Spleen (tissue), 13 donors: ENCODE data around the gene ZYG11B. TPM values are rescaled to one million over a fixed set of nuclear protein-coding genes. Genes with fewer than 3 reads are reported as not detected.
A peak's percentile ranks its signal among the peaks of the same experiment; 100 is the strongest.

Experiments used
- DNase-seq: peaks from one replicate; pipeline ENCODE4 v3.0.0-alpha.2; 2020
- H3K27ac ChIP-seq, 8 donors: fragments of 200-600 bp; sonication (generic) in 7 of 8; 1 replicate in 4 of 8; 2 replicates in 4 of 8; pipeline versions ENCODE4 v1.5.0 to v1.8.0; 2016 to 2021; ENCODE audit warnings: inconsistent platforms in 4 of 8, mild to moderate bottlenecking in 4 of 8, moderate library complexity in 1 of 8
- H3K27me3 ChIP-seq, 7 donors: fragments of 200-600 bp; sonication (generic) in 6 of 7; replicated peaks in 1 of 7; 1 replicate in 4 of 7; 2 replicates in 3 of 7; pipeline versions ENCODE4 v1.5.0 to v1.8.0; 2016 to 2021; ENCODE audit warnings: inconsistent platforms in 3 of 7, mild to moderate bottlenecking in 1 of 7
- H3K36me3 ChIP-seq, 6 donors: fragments of 200-600 bp; sonication (generic) in 5 of 6; 1 replicate in 4 of 6; 2 replicates in 2 of 6; pipeline versions ENCODE4 v1.5.0 to v1.8.0; 2016 to 2021; ENCODE audit warnings: inconsistent platforms in 2 of 6
- H3K4me1 ChIP-seq, 6 donors: fragments of 200-600 bp; sonication (generic) in 5 of 6; 1 replicate in 3 of 6; 2 replicates in 3 of 6; pipeline versions ENCODE4 v1.5.0 to v1.8.0; 2016 to 2021; ENCODE audit warnings: inconsistent platforms in 3 of 6
- H3K4me3 ChIP-seq, 8 donors: fragments of 200-600 bp; sonication (generic) in 7 of 8; 1 replicate in 4 of 8; 2 replicates in 4 of 8; pipeline versions ENCODE4 v1.5.0 to v1.8.0; 2016 to 2021; ENCODE audit warnings: inconsistent platforms in 4 of 8, mild to moderate bottlenecking in 4 of 8, moderate library complexity in 2 of 8
- H3K9me3 ChIP-seq, 8 donors: fragments of 200-600 bp; sonication (generic) in 7 of 8; 1 replicate in 4 of 8; 2 replicates in 4 of 8; pipeline versions ENCODE4 v1.5.0 to v1.8.0; 2016 to 2021; ENCODE audit warnings: inconsistent platforms in 4 of 8
- CTCF ChIP-seq, 11 experiments: fragments of 200-600 bp in 7 of 11; fragments of 450-650 bp in 4 of 11; sonication (generic) in 4 of 11; IDR thresholded peaks in 8 of 11; conservative IDR thresholded peaks in 3 of 11; 1 replicate in 7 of 11; 2 replicates in 4 of 11; pipeline versions ENCODE4 v1.4.0 to v1.8.0; 2016 to 2021; ENCODE audit warnings: antibody characterized with exemption in 11 of 11, inconsistent platforms in 4 of 11, mild to moderate bottlenecking in 1 of 11
- POLR2A ChIP-seq, 3 donors: fragments of 450-650 bp; IDR thresholded peaks; one replicate each; pipeline ENCODE4 v1.5.1; 2017; ENCODE audit warnings: antibody characterized with exemption in 3 of 3, mild to moderate bottlenecking in 1 of 3
- POLR2AphosphoS5 ChIP-seq, 3 donors: sonication (generic); formaldehyde crosslinking; IDR thresholded peaks; one replicate each; pipeline ENCODE4 v1.5.1; 2017; ENCODE audit warnings: antibody characterized with exemption in 3 of 3
- WGBS, 5 donors: extraction: QIAGEN DNeasy Blood & Tissue Kit in 3 of 5; methylation state at CpG; one replicate each; pipeline versions ENCODE4 v1.1.5 to v1.1.7; 2013 to 2018; 5-methylcytosine and 5-hydroxymethylcytosine counted together
- intact Hi-C: fragments of 100-400 bp; cut with DNase I; formaldehyde crosslinking; loops from one replicate; pipeline ENCODE4 v1.15.0; 2023; ENCODE audit warnings: low total_unique reads
- long read RNA-seq, 2 donors: transcript quantifications; one replicate each; lab custom pipeline, GENCODE V29; 2026
- polyA plus RNA-seq, 3 donors: library from polyadenylated mRNA; stranded (reverse); fragments of 200-250 nt; gene quantifications; one replicate each; pipeline ENCODE4 v1.2.1, GENCODE V29; 2013
- total RNA-seq, 7 donors: library from RNA; depleted of rRNA in 3 of 7; stranded (reverse); fragments of >200 nt in 3 of 7; fragmentation: NEBNext Ultra II Directional in 4 of 7; extraction: Animal tissue kit (Norgen Biotek cat#: 25700) in 4 of 7; gene quantifications; one replicate each; pipeline versions ENCODE4 v1.1.0 to v1.2.1, GENCODE V29; 2016 to 2021
- donor health status: healthy with polysubstance abuse.
- donor health status: DM: no; HTN: no; CAD: no; lungs with moderate emphysema.
- donor health status: DM: no; HTN: no; CAD: no.
- donor health status: Bipolar disorder and iron deficiency.
- donor health status: healthy.
- donor health status: DM: no; HTN: no; CAD: no.
- donor health status: DM: yes; HTN: yes; CAD: no.

Gene ZYG11B
- total RNA-seq: 10 to 100 TPM; 18.2 to 35.5 (median 26.0) TPM
- 1 to 10 TPM; 3.0 to 5.0 (median 3.4) TPM for polyA plus RNA-seq
- long read RNA-seq, donor 1, full-length matches to known transcripts: 2 of 2 reads
- long read RNA-seq, donor 1, partial matches to known transcripts: 0 of 2 reads
- long read RNA-seq, donor 1, other reads (novel, unspliced or antisense): 0 of 2 reads
- long read RNA-seq, donor 2, partial matches to known transcripts: 0 of 5 reads
- long read RNA-seq, donor 2, other reads (novel, unspliced or antisense): 5 of 5 reads

- Histone ChIP-seq H3K27me3 (no peaks in the 10 kb centered on the region), H3K4me1 (peaks cover 9 to 36% (median 28%) of the 10 kb centered on the region in 6 donors), H3K27ac (peak within 1 kb of the TSS; percentile 68 to 95 (median 89)), H3K36me3 (peaks cover 0 to 5% (median 0%) of the 10 kb centered on the region in 6 donors), H3K4me3 (peak within 1 kb of the TSS; percentile 67 to 98 (median 81)), H3K9me3 (no peaks in the 10 kb centered on the region)
- peak; percentile 98 for DNase-seq
- intact Hi-C loops: no loop called here
- TF ChIP-seq POLR2A (IDR thresholded peaks at IDR 0.05): peak in 1 of 3 donors; percentile 26
- TF ChIP-seq POLR2AphosphoS5 (IDR thresholded peaks at IDR 0.05): peak; percentile 79 to 91 (median 83)
- TF ChIP-seq CTCF (IDR thresholded peaks at IDR 0.05 in 8 of 11, conservative IDR thresholded peaks at IDR 0.05 in 3 of 11): peak in 2 of 11 experiments; percentile 21 to 26
- 0 to 1% (median 0%) methylated on average over 32 to 59 of the region's 59 CpGs for WGBS, 5 donors
These were observed at the start of gene ZYG11B for GRCh38 chr1:52726265-52727113. Gene ZYG11B (plus strand): TSS chr1:52726453. CDS start chr1:52726654, 201 bp downstream.

DNA sequence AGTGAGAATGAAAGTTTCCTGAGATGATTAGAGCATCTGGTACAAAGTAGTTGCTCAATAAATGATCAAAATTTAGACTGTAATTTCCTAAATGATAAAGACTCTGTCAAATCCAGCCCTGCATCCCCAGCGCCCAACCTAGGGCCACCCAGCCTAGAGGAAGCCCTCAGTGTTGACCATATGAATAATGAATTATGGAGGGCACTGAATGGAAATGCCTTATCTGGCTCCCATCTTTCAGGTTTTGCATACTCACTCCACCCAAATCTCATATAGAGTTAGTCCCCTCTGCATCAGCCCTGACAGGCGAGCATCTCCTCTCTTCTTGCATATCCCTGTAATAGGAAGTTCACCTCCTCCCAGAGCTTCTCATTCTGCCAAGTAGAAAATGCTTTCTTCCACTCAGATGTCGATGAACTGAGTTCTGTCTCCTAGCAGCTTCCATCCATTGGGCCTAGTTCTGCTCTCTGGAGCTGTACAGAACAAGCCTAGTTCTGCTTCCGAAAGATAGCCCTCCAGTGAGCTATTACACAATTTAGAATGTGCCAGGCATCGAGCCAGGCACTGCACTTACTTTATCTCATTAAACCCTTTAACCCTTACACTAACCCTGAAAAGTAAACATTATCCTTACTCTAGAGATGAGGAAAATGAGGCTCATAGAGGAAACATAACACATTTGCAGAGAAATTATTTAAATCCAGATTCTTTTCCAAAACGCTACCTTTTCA is 49.0 kb upstream of the ZYG11B start:
- H3K27ac ChIP-seq: peak overlapping the region in 2 of 8 donors; percentile 2 to 7
- H3K36me3 ChIP-seq: peaks cover 0 to 33% (median 2%) of the 10 kb centered on the region in 6 donors
- DNase-seq: no peak
- no peaks in the 10 kb centered on the region for H3K9me3 ChIP-seq
- H3K4me1 ChIP-seq: peaks cover 0 to 10% (median 3%) of the 10 kb centered on the region in 6 donors
- intact Hi-C loops: no loop called here
- WGBS, 5 donors: 64 to 77% (median 70%) methylated on average over 6 of the region's 6 CpGs
- no peaks in the 10 kb centered on the region for H3K27me3 ChIP-seq
- TF ChIP-seq POLR2AphosphoS5 (IDR thresholded peaks at IDR 0.05) (no peak), CTCF (IDR thresholded peaks at IDR 0.05 in 8 of 11, conservative IDR thresholded peaks at IDR 0.05 in 3 of 11) (no peak), POLR2A (IDR thresholded peaks at IDR 0.05) (no peak)
- H3K4me3 ChIP-seq: no peak overlapping the region

GRCh38 chr1:52679048-52679447 is 47.2 kb upstream of the ZYG11B start:
- no peaks in the 10 kb centered on the region for H3K27me3 ChIP-seq
- H3K27ac ChIP-seq: no peak overlapping the region
- WGBS, 5 donors: 75 to 96% (median 88%) methylated on average over 1 of the region's 1 CpG
- H3K9me3 ChIP-seq: no peaks in the 10 kb centered on the region
- TF ChIP-seq CTCF (IDR thresholded peaks at IDR 0.05 in 8 of 11, conservative IDR thresholded peaks at IDR 0.05 in 3 of 11): no peak
- TF ChIP-seq POLR2A (IDR thresholded peaks at IDR 0.05): no peak
- TF ChIP-seq POLR2AphosphoS5 (IDR thresholded peaks at IDR 0.05): no peak
- no peak for DNase-seq
- peaks cover 0 to 20% (median 2%) of the 10 kb centered on the region in 6 donors for H3K36me3 ChIP-seq
- intact Hi-C loops: no loop called here
- H3K4me3 ChIP-seq: no peak overlapping the region
- H3K4me1 ChIP-seq: peaks cover 0 to 10% (median 3%) of the 10 kb centered on the region in 6 donors
